Measurements from ENCODE around the gene IMP4. TPM values are rescaled to one million over a fixed set of nuclear protein-coding genes. Genes with fewer than 3 reads are reported as not detected.

IMP4 gene
- total and polyA plus RNA-seq, 10 of the 15 experiments (the other 5 are each of a cell fraction or from before 2014, with no cell fraction given), result 41.4 to 242 (median 166) TPM

GRCh38 chr2:130393318-130393910 is 50.7 kb downstream of the IMP4 start:
- FAIRE-seq (no peak), DNase-seq (ENCODE audit: low read depth, low spot score) (no peak), ATAC-seq (no peak)
- H3K36me3 ChIP-seq (ENCODE audit: control insufficient read depth in 2 of 2, insufficient read depth in 2 of 2, low read length in 1 of 2), result no peaks in the 10 kb centered on the region
- no peak overlapping the region for H3K9ac ChIP-seq (ENCODE audit: control insufficient read depth, insufficient read depth, low read length)
- RAD21 ChIA-PET (ENCODE audit: unreplicated experiment), result no interaction called here
- 71% methylated on average over 7 of the region's 7 CpGs for WGBS (ENCODE audit: insufficient coverage, insufficient replicate concordance, low lambda C conversion rate, missing lambda C conversion rate)
- H3K4me2 ChIP-seq (ENCODE audit: control insufficient read depth, insufficient read depth), result no peak overlapping the region
- H3K9me3 ChIP-seq (replicated peaks; ENCODE audit: control insufficient read depth, insufficient read depth, low read length), result no peaks in the 10 kb centered on the region
- POLR2A ChIA-PET, result no interaction called here
- in situ Hi-C loops (cut with MboI) (no loop called here), intact Hi-C loops (cut with micrococcal nuclease; ENCODE audit: unreplicated experiment) (no loop called here)
- H3K4me1 ChIP-seq (ENCODE audit: control insufficient read depth, insufficient read depth, low read length), result peaks cover 17% of the 10 kb centered on the region
- H2AFZ ChIP-seq (ENCODE audit: control insufficient read depth, low read depth, low read length), result no peak overlapping the region
- BruUV-seq (replicated peaks), result no TSS peak
- no peaks in the 10 kb centered on the region for H4K20me1 ChIP-seq (ENCODE audit: control insufficient read depth, insufficient read depth)
- CTCF ChIA-PET, result interaction anchor here (1.0 to 1.7 kb wide), 2 partner anchors 14 to 20 kb away, joined by 4 to 5 read pairs; no protein-coding TSS in a partner anchor
- no peaks in the 10 kb centered on the region for H3K27me3 ChIP-seq (replicated peaks in 1 of 2; ENCODE audit: control insufficient read depth in 2 of 2, insufficient read depth in 2 of 2, low read length in 1 of 2)
- H3K79me2 ChIP-seq (ENCODE audit: control insufficient read depth, insufficient read depth, low read length), result no peaks in the 10 kb centered on the region
- no peak overlapping the region for H3K4me3 ChIP-seq
- no peak overlapping the region for H3K27ac ChIP-seq (ENCODE audit: control insufficient read depth, insufficient read depth)
- SMC1A ChIA-PET (ENCODE audit: uncharacterized antibody, unreplicated experiment), result no interaction called here
- TF ChIP-seq IRF5 (IDR thresholded peaks at IDR 0.05; ENCODE audit: borderline replicate concordance) (no peak), CUX1 (IDR thresholded peaks at IDR 0.05; ENCODE audit: insufficient replicate concordance, low read depth, low read length) (no peak), ZNF592 (IDR thresholded peaks at IDR 0.05) (no peak), PAX5 (IDR thresholded peaks at IDR 0.05; ENCODE audit: borderline replicate concordance, low read depth, low read length) (no peak), CHD4 (IDR thresholded peaks at IDR 0.05) (no peak), SUPT20H (IDR thresholded peaks at IDR 0.05; ENCODE audit: borderline replicate concordance, control insufficient read depth, low read depth, low read length) (no peak), FOXM1 (IDR thresholded peaks at IDR 0.05; ENCODE audit: low read depth, low read length) (no peak), DPF2 (IDR thresholded peaks at IDR 0.05) (no peak), PML (IDR thresholded peaks at IDR 0.05; ENCODE audit: low read length) (no peak), ATF7 (IDR thresholded peaks at IDR 0.05; ENCODE audit: low read depth) (no peak), MXI1 (IDR thresholded peaks at IDR 0.05; ENCODE audit: low read depth, low read length) (no peak), HDAC6 (IDR thresholded peaks at IDR 0.05; ENCODE audit: unreplicated experiment) (no peak), YBX1 (IDR thresholded peaks at IDR 0.05) (no peak), RUNX3 (IDR thresholded peaks at IDR 0.05; ENCODE audit: low read length) (no peak), TCF7 (IDR thresholded peaks at IDR 0.05; ENCODE audit: borderline replicate concordance) (no peak)

All from GM12878 (cell line).